ENCODE measurements around the gene FLT1. TPM values are rescaled to one million over a fixed set of nuclear protein-coding genes. Genes with fewer than 3 reads are reported as not detected.

FLT1 gene
- total RNA-seq, 3 donors from 2014 or later = 17.0 to 44.6 (median 29.0) TPM

GRCh38 chr13:28435917-28436316 lies 59.0 kb downstream of the FLT1 start:
- Histone ChIP-seq H3K4me1 (peaks cover 0 to 4% of the 10 kb centered on the region in 2 donors), H3K4me3 (no peak overlapping the region), H3K36me3 (no peaks in the 10 kb centered on the region), H3K9me3 (peaks cover 0 to 3% of the 10 kb centered on the region in 2 donors), H3K27ac (no peak overlapping the region), H3K27me3 (peaks cover 0 to 3% of the 10 kb centered on the region in 2 donors)
- TF ChIP-seq POLR2AphosphoS5 (IDR thresholded peaks at IDR 0.05) (no peak), POLR2A (IDR thresholded peaks at IDR 0.05) (no peak)
- TF ChIP-seq, protein P1, sequence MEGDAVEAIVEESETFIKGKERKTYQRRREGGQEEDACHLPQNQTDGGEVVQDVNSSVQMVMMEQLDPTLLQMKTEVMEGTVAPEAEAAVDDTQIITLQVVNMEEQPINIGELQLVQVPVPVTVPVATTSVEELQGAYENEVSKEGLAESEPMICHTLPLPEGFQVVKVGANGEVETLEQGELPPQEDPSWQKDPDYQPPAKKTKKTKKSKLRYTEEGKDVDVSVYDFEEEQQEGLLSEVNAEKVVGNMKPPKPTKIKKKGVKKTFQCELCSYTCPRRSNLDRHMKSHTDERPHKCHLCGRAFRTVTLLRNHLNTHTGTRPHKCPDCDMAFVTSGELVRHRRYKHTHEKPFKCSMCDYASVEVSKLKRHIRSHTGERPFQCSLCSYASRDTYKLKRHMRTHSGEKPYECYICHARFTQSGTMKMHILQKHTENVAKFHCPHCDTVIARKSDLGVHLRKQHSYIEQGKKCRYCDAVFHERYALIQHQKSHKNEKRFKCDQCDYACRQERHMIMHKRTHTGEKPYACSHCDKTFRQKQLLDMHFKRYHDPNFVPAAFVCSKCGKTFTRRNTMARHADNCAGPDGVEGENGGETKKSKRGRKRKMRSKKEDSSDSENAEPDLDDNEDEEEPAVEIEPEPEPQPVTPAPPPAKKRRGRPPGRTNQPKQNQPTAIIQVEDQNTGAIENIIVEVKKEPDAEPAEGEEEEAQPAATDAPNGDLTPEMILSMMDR (IDR thresholded peaks at IDR 0.05) = no peak
- DNase-seq (ENCODE audit: low spot score in 2 of 2) = no peak
- intact Hi-C loops (cut with DNase I; ENCODE audit: low total_unique reads) = no loop called here

- no peak for DNase-seq (ENCODE audit: low spot score in 2 of 2)
- TF ChIP-seq, protein P1 (IDR thresholded peaks at IDR 0.05) = no peak
- TF ChIP-seq POLR2AphosphoS5 (IDR thresholded peaks at IDR 0.05) (no peak), POLR2A (IDR thresholded peaks at IDR 0.05) (no peak)
- intact Hi-C loops (cut with DNase I; ENCODE audit: low total_unique reads) = no loop called here
- Histone ChIP-seq H3K27me3 (peaks cover 0 to 3% of the 10 kb centered on the region in 2 donors), H3K27ac (no peak overlapping the region), H3K4me1 (peaks cover 0 to 4% of the 10 kb centered on the region in 2 donors), H3K9me3 (no peaks in the 10 kb centered on the region), H3K36me3 (no peaks in the 10 kb centered on the region), H3K4me3 (no peak overlapping the region)
Observed at GRCh38 chr13:28434926-28435325, 60.0 kb downstream of the FLT1 start.

GRCh38 chr13:28432816-28433560 lies 61.9 kb downstream of the FLT1 start:
- DNase-seq (ENCODE audit: low spot score in 2 of 2) = no peak
- no peaks in the 10 kb centered on the region for H3K36me3 ChIP-seq
- peaks cover 0 to 4% of the 10 kb centered on the region in 2 donors for H3K4me1 ChIP-seq
- H3K9me3 ChIP-seq = no peaks in the 10 kb centered on the region
- peaks cover 0 to 3% of the 10 kb centered on the region in 2 donors for H3K27me3 ChIP-seq
- TF ChIP-seq POLR2A (IDR thresholded peaks at IDR 0.05) = no peak
- no peak for TF ChIP-seq POLR2AphosphoS5 (IDR thresholded peaks at IDR 0.05)
- TF ChIP-seq, protein P1 (IDR thresholded peaks at IDR 0.05) = no peak
- intact Hi-C loops (cut with DNase I; ENCODE audit: low total_unique reads) = no loop called here
- no peak overlapping the region for H3K27ac ChIP-seq
- no peak overlapping the region for H3K4me3 ChIP-seq

DNA sequence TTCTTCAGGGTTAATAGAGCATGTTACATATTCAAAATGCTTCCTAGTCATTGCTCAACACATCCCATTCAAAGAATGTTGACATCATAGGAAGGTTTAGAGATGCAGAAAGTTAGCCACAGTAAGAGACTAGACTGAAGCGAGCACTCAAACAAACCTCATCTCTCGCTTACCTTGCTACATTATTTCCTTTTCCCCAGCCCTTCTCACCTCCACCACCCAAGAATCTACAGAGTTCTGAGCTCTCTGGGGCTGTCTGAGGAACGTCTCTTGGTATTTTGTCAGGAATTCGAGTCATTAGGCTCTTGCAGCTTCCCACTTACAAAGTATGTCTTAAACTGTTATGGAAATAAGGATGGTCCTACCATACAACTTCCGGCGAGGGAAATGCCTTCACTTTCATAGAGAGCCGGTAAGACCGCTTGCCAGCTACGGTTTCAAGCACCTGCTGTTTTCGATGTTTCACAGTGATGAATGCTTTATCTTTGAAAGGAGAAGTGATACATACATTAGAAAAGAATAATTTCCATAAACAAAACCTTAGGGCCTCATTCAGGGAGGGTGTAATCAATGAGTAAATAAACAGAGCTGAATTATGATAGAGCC lies 65.1 kb downstream of the FLT1 start:
- Histone ChIP-seq H3K27me3 (no peaks in the 10 kb centered on the region), H3K4me1 (peaks cover 0 to 4% of the 10 kb centered on the region in 2 donors), H3K9me3 (no peaks in the 10 kb centered on the region), H3K27ac (no peak overlapping the region), H3K36me3 (no peaks in the 10 kb centered on the region), H3K4me3 (no peak overlapping the region)
- TF ChIP-seq POLR2A (IDR thresholded peaks at IDR 0.05) = no peak
- no peak for TF ChIP-seq POLR2AphosphoS5 (IDR thresholded peaks at IDR 0.05)
- TF ChIP-seq, protein P1 (IDR thresholded peaks at IDR 0.05) = no peak
- no peak for DNase-seq (ENCODE audit: low spot score in 2 of 2)
- intact Hi-C loops (cut with DNase I; ENCODE audit: low total_unique reads) = no loop called here

GRCh38 chr13:28429096-28429495 lies 65.8 kb downstream of the FLT1 start:
- Histone ChIP-seq H3K27ac (no peak overlapping the region), H3K9me3 (no peaks in the 10 kb centered on the region), H3K4me1 (peaks cover 0 to 4% of the 10 kb centered on the region in 2 donors), H3K36me3 (no peaks in the 10 kb centered on the region), H3K27me3 (no peaks in the 10 kb centered on the region), H3K4me3 (no peak overlapping the region)
- TF ChIP-seq POLR2A (IDR thresholded peaks at IDR 0.05) = no peak
- TF ChIP-seq, protein P1 (IDR thresholded peaks at IDR 0.05) = no peak
- TF ChIP-seq POLR2AphosphoS5 (IDR thresholded peaks at IDR 0.05) = no peak
- no peak for DNase-seq (ENCODE audit: low spot score in 2 of 2)
- intact Hi-C loops (cut with DNase I; ENCODE audit: low total_unique reads) = no loop called here

Measured in breast epithelium (tissue), 4 donors.